GM18868 (cell line): ENCODE measurements around the gene SEPTIN2.
"Not testable (repeated sequence)": the region's sequence is repeated elsewhere in the genome, so short reads cannot be mapped to it uniquely, and the experiment has no call there.

Experiments used
- ATAC-seq: cut with Tn5 transposase; IDR thresholded peaks from one replicate; pipeline ENCODE4 v1.9.1; 2021; ENCODE audit warnings: mild to moderate bottlenecking, moderate library complexity; ENCODE audit not compliant: unreplicated experiment

Gene SEPTIN2

GRCh38 chr2:241315879-241316631 lies at the start of gene SEPTIN2:
TSS of gene SEPTIN2 (plus strand) at chr2:241315925. CDS start at chr2:241324233, 8,308 bp downstream.
- ATAC-seq = peak; percentile 37

GRCh38 chr2:241267249-241268067 lies 48.3 kb upstream of the SEPTIN2 start:
- ATAC-seq = no peak

- ATAC-seq = no peak
Measured at GRCh38 chr2:241268306-241268705, 47.4 kb upstream of the SEPTIN2 start.

GRCh38 chr2:241268716-241269445 lies 46.8 kb upstream of the SEPTIN2 start:
- no peak for ATAC-seq

DNA sequence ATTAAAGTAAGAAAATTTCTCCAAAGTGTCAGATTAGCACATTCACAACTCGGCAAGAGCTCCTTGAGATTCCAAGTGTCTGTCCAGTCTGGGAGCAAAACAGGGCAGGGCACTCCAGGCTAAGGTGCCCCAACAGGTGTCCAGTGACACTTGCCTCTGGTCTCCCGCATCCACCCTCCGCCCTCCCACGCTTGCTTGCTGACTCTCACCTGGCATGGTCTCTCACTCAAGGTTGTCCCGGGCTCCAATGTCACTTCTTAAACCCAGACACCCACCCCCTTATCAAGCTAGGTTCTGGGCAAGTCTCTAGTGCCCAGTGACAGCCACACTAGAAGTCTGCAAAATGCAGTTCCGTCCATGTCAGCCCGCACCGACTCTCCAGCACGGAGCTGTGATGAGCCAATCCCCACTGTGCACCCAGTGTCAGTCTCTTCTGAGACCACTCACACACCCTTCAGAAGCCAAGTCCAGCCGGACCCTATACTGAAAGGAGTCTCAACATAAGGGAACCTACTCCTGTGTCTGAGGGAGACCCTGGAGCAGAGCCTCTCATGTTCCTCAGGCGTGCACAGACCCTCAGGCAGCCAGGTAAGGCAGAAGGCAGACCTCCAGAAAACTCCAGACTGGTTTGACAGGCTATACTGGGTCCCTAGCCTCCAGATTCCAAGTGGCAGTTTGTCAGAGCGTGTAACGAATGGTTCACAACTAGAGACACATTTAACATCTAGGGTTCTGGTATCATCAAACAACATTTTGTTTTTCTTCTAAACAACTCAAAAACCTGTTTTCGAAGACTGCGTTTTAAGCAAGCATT lies 45.8 kb upstream of the SEPTIN2 start:
- no peak for ATAC-seq

DNA sequence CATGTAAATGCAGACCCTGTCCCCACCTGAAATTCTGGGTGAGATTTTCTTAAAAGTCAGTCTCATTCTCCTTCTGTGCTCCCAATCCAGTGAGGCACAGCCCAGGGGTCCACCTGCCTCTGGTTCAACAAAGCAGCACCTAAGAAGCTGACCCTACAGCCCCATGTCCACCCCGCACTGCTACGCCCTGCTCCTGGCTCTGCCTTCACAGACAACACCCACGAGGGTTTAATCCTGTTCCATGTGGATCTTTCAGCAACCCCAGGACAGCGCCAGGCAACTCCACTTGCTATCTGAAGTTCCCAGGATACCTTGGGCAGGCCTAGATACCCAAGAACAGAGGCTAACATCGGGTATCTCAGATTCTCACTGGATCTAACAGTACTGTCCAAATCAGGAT lies 45.2 kb upstream of the SEPTIN2 start:
- no peak for ATAC-seq

- peak; percentile 54 for ATAC-seq
Measured at GRCh38 chr2:241271706-241272302, 43.9 kb upstream of the SEPTIN2 start.

- peak; percentile 69 for ATAC-seq
Measured at GRCh38 chr2:241272303-241273209, 43.2 kb upstream of the SEPTIN2 start.

- ATAC-seq = no peak
Measured at GRCh38 chr2:241273210-241274020, 42.3 kb upstream of the SEPTIN2 start.

GRCh38 chr2:241274127-241274526 lies 41.6 kb upstream of the SEPTIN2 start:
- no peak for ATAC-seq

- ATAC-seq = no peak
Measured at GRCh38 chr2:241275504-241275903, 40.2 kb upstream of the SEPTIN2 start.

DNA sequence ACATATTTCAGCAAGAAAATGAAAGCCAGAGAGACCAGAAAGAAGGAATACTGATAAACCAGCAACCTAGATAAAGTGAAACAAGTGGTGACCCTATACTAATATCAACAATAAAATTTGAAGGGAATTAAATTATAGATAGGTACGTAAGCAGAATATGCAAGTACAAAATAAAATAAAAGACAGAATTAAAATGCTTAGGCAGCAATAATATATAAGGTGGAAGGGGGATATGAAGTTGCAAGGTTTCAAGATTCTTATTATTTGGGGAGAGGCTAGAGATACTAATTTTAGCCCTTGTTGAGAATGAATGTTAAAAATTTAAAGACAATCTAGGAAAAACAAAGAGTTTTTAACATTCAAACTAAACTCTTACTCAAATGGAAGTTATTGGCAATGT lies 39.8 kb upstream of the SEPTIN2 start:
- ATAC-seq = no peak

DNA sequence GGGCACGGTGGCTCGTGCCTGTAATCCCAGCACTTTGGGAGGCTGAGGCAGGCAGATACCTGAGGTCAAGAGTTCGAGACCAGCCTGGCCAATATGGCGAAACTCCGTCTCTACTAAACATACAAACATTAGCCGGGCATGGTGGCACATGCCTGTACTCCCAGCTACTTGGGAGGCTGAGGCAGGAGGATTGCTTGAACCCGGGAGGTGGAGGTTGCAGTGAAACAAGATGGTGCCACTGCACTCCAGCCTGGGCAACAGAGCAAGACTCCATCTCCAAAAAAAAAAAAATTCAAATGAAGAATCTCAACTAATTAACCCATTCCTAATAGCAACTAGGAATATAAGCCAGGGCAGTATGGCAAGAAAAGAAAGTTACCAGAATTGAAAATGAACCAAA lies 37.4 kb upstream of the SEPTIN2 start:
- ATAC-seq = not testable (repeated sequence)

DNA sequence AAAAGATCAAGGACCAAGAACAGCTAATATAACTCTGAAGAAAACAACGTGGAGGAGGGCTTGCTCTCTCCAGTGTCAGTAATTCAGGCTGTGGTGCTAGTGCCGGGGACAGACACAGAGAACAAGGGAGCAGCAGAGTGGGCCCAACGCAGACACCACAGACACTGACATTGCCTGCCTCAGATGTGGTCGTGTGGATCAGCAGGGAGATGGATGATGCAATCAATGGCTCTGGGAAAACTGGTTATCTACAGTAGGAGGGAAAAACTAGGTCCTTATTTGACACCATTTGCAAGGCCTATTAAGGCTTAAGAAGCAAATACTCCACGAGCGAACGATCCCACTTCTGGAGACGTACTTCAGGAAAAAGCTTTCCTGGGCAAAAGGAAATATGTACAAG lies 36.3 kb upstream of the SEPTIN2 start:
- no peak for ATAC-seq

- ATAC-seq = no peak
Measured at GRCh38 chr2:241279828-241280227, 35.9 kb upstream of the SEPTIN2 start.

DNA sequence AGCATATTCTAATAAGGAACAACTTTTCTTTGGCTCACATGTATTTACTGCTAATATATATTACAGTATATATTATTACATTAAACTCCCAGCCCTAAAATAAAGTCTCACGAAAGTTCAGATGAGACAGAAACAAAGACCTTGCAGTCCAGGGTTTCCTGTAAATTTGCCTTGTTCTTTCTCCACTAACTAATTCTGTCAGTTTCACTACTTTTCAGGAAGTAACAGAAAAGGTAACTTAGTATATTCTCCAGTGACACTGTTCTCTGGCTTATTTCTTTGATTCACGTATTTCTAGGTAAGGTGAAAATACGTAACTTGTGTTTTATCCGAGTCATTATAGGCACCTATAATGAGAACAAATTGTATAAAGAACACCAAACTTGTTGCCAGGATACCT lies 35.4 kb upstream of the SEPTIN2 start:
- no peak for ATAC-seq

GRCh38 chr2:241282555-241282954 lies 33.2 kb upstream of the SEPTIN2 start:
- ATAC-seq = no peak

GRCh38 chr2:241285596-241285995 lies 30.1 kb upstream of the SEPTIN2 start:
- ATAC-seq = no peak
